Tibial nerve (tissue), 4 donors: ENCODE measurements around the gene LMX1B.

Experiments used
- CTCF ChIP-seq, 5 experiments: fragments of 200-600 bp in 3 of 5; fragments of 450-650 bp in 2 of 5; sonication (generic) in 3 of 5; IDR thresholded peaks; one replicate each; pipeline ENCODE4 v1.5.1; 2016 to 2019; ENCODE audit warnings: antibody characterized with exemption in 5 of 5, mild to moderate bottlenecking in 3 of 5, moderate library complexity in 2 of 5
- EP300 ChIP-seq, 2 donors: sonication (generic); formaldehyde crosslinking; IDR thresholded peaks; one replicate each; pipeline ENCODE4 v1.6.1; 2017; ENCODE audit warnings: antibody characterized with exemption in 2 of 2, mild to moderate bottlenecking in 1 of 2
- POLR2A ChIP-seq, 2 donors: fragments of 450-650 bp; IDR thresholded peaks; one replicate each; pipeline ENCODE4 v1.6.1; 2017; ENCODE audit warnings: antibody characterized with exemption in 2 of 2, mild to moderate bottlenecking in 2 of 2, moderate library complexity in 2 of 2

GRCh38 chr9:126583144-126583760 lies 30.5 kb upstream of the LMX1B start:
- TF ChIP-seq EP300 (IDR thresholded peaks at IDR 0.05) (no peak), POLR2A (IDR thresholded peaks at IDR 0.05) (no peak), CTCF (IDR thresholded peaks at IDR 0.05) (no peak)
